ENCODE data around the gene ZNF641. TPM values are rescaled to one million over a fixed set of nuclear protein-coding genes. Genes with fewer than 3 reads are reported as not detected.

ZNF641 gene
- total RNA-seq, 3 donors from 2014 or later (not counting 1 experiment from before 2014, with no cell fraction given), result 44.0 to 51.4 (median 48.8) TPM

DNA sequence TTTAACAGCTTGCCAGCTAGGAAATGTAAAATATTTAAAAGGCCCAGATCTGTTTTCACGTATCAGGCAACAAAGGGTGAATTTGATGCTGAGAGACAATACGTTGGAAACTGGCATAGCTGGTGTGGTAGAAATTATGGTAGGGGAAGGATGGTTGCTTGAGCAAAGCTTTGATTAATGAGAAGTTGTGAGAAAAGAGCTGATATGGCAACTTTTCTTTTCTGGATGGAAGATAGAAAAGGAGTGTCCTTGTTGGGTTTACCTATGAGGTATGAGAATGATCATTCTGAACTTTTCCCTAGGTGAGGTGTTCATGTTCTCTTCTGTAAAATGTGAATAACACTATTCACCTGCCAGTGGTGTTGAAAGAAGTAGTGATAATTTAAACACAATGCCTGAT is 34.2 kb downstream of the ZNF641 start:
- Mint-ChIP-seq H3K9me3 (peaks cover 0 to 7% of the 10 kb centered on the region in 2 donors), H3K4me1 (no peaks in the 10 kb centered on the region), H3K27ac (no peak overlapping the region), H3K36me3 (no peaks in the 10 kb centered on the region), H3K4me3 (no peak overlapping the region), H3K27me3 (ENCODE audit: low read depth in 2 of 2) (peaks cover 0 to 21% of the 10 kb centered on the region in 2 donors)
- no peak overlapping the region for H3K4me3 ChIP-seq (ENCODE audit: low read length)
- ATAC-seq, result no peak
- H3K9me3 ChIP-seq (ENCODE audit: control insufficient read depth, insufficient read depth, low read length), result peaks cover 2% of the 10 kb centered on the region
- no peak overlapping the region for H3K27ac ChIP-seq (ENCODE audit: low read length)
- no peaks in the 10 kb centered on the region for H3K27me3 ChIP-seq (ENCODE audit: control insufficient read depth, insufficient read depth, low read length)
- 80% methylated on average over 2 of the region's 2 CpGs for WGBS (ENCODE audit: insufficient coverage)
- no peaks in the 10 kb centered on the region for H3K36me3 ChIP-seq (ENCODE audit: control insufficient read depth, insufficient read depth, low read length)
- TF ChIP-seq, protein P1, sequence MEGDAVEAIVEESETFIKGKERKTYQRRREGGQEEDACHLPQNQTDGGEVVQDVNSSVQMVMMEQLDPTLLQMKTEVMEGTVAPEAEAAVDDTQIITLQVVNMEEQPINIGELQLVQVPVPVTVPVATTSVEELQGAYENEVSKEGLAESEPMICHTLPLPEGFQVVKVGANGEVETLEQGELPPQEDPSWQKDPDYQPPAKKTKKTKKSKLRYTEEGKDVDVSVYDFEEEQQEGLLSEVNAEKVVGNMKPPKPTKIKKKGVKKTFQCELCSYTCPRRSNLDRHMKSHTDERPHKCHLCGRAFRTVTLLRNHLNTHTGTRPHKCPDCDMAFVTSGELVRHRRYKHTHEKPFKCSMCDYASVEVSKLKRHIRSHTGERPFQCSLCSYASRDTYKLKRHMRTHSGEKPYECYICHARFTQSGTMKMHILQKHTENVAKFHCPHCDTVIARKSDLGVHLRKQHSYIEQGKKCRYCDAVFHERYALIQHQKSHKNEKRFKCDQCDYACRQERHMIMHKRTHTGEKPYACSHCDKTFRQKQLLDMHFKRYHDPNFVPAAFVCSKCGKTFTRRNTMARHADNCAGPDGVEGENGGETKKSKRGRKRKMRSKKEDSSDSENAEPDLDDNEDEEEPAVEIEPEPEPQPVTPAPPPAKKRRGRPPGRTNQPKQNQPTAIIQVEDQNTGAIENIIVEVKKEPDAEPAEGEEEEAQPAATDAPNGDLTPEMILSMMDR (IDR thresholded peaks at IDR 0.05), result no peak
- DNase-seq, result no peak
- no peaks in the 10 kb centered on the region for H3K4me1 ChIP-seq (ENCODE audit: control insufficient read depth, insufficient read depth, low read length)
- intact Hi-C loops (cut with micrococcal nuclease), result no loop called here

DNA sequence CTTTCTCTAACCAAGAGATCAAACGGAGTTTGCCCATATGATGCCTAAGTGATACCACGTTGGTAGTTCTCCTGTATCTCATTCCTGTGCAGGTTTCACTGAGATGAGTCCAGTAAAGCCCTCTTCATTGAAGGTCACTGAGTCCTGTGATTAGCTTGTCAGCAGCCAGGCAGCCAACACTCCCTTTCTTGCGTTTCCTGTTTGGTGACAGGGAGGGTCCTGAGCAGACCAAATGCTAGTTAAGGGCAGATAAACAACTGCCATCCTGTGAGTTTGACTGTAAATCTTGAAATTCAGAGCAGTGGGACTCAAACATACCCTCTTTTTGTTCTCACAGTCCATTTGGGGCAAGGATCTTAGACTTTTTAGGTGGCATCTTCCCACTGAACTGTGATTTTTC is 39.4 kb downstream of the ZNF641 start:
- H3K36me3 ChIP-seq (ENCODE audit: control insufficient read depth, insufficient read depth, low read length), result no peaks in the 10 kb centered on the region
- H3K4me1 ChIP-seq (ENCODE audit: control insufficient read depth, insufficient read depth, low read length), result no peaks in the 10 kb centered on the region
- peaks cover 2% of the 10 kb centered on the region for H3K9me3 ChIP-seq (ENCODE audit: control insufficient read depth, insufficient read depth, low read length)
- H3K27me3 ChIP-seq (ENCODE audit: control insufficient read depth, insufficient read depth, low read length), result no peaks in the 10 kb centered on the region
- 72% methylated on average over 3 of the region's 3 CpGs for WGBS (ENCODE audit: insufficient coverage)
- H3K27ac ChIP-seq (ENCODE audit: low read length), result no peak overlapping the region
- Mint-ChIP-seq H3K4me3 (no peak overlapping the region), H3K9me3 (peaks cover 0 to 4% of the 10 kb centered on the region in 2 donors), H3K27ac (no peak overlapping the region), H3K36me3 (no peaks in the 10 kb centered on the region), H3K27me3 (ENCODE audit: low read depth in 2 of 2) (peaks cover 5 to 6% of the 10 kb centered on the region in 2 donors), H3K4me1 (no peaks in the 10 kb centered on the region)
- ATAC-seq, result no peak
- H3K4me3 ChIP-seq (ENCODE audit: low read length), result no peak overlapping the region
- intact Hi-C loops (cut with micrococcal nuclease), result no loop called here
- no peak for DNase-seq
- TF ChIP-seq, protein P1 (IDR thresholded peaks at IDR 0.05), result no peak

DNA sequence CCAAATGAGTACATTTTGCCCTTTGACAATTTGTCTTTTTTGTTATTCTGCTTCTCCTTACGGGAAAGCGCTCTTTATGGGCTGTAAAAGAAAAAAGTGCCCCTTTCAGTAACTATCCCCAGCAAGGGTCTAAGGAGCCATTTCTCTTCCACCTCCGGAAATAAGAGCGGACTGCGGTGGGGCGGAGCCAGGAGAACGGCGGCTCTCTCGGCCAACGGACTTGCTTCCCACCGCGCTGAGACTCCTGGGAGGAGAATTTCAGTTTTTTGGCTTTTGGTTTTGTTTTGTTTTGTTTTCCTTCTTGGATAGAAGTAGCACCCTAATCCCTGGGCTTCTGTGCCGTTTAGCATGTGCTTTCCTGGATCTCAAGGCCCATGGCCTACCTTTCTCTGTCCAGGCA is 43.5 kb downstream of the ZNF641 start:
- H3K27ac Mint-ChIP-seq, result no peak overlapping the region
- Histone ChIP-seq H3K36me3 (ENCODE audit: control insufficient read depth, insufficient read depth, low read length) (no peaks in the 10 kb centered on the region), H3K4me3 (ENCODE audit: low read length) (no peak overlapping the region), H3K4me1 (ENCODE audit: control insufficient read depth, insufficient read depth, low read length) (no peaks in the 10 kb centered on the region), H3K9me3 (ENCODE audit: control insufficient read depth, insufficient read depth, low read length) (no peaks in the 10 kb centered on the region), H3K27me3 (ENCODE audit: control insufficient read depth, insufficient read depth, low read length) (no peaks in the 10 kb centered on the region), H3K27ac (ENCODE audit: low read length) (no peak overlapping the region)
- no peak for ATAC-seq
- no peaks in the 10 kb centered on the region for H3K4me1 Mint-ChIP-seq
- intact Hi-C loops (cut with micrococcal nuclease), result no loop called here
- 96% methylated on average over 13 of the region's 13 CpGs for WGBS (ENCODE audit: insufficient coverage)
- peaks cover 0 to 5% of the 10 kb centered on the region in 2 donors for H3K27me3 Mint-ChIP-seq (ENCODE audit: low read depth in 2 of 2)
- TF ChIP-seq, protein P1 (IDR thresholded peaks at IDR 0.05), result no peak
- H3K4me3 Mint-ChIP-seq, result no peak overlapping the region
- DNase-seq, result no peak
- no peaks in the 10 kb centered on the region for H3K36me3 Mint-ChIP-seq
- H3K9me3 Mint-ChIP-seq, result no peaks in the 10 kb centered on the region

DNA sequence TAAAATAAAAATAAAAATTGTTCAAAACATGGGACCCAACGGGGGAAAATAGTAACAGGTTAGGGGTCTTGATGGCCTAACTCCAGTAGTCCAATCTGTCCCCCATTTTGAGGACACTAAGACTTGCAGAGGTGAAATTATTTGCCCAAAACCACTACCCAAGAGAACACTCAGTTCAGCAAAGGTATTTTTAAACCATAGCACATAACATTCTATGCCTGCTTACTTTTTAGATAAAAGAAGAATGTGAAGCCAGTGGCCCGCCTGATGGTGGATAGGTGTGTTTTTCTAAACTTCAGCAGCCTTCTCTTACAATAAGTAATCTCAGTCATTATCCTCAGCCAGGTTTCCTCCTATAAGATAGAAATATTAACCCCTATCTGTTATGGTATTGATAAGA is 45.5 kb downstream of the ZNF641 start:
- Mint-ChIP-seq H3K36me3 (no peaks in the 10 kb centered on the region), H3K4me3 (no peak overlapping the region)
- WGBS (ENCODE audit: insufficient coverage), result 86% methylated on average over 1 of the region's 2 CpGs

More for the DNA sequence above, 45.5 kb downstream of the ZNF641 start:
- H3K27me3 ChIP-seq (ENCODE audit: control insufficient read depth, insufficient read depth, low read length), result no peaks in the 10 kb centered on the region
- no peak for DNase-seq
- ATAC-seq, result no peak
- no peaks in the 10 kb centered on the region for H3K36me3 ChIP-seq (ENCODE audit: control insufficient read depth, insufficient read depth, low read length)
- H3K4me1 Mint-ChIP-seq, result no peaks in the 10 kb centered on the region
- H3K4me1 ChIP-seq (ENCODE audit: control insufficient read depth, insufficient read depth, low read length), result no peaks in the 10 kb centered on the region
- TF ChIP-seq, protein P1 (IDR thresholded peaks at IDR 0.05), result no peak
- H3K27ac ChIP-seq (ENCODE audit: low read length), result no peak overlapping the region
- no peaks in the 10 kb centered on the region for H3K9me3 ChIP-seq (ENCODE audit: control insufficient read depth, insufficient read depth, low read length)
- intact Hi-C loops (cut with micrococcal nuclease), result no loop called here
- H3K27me3 Mint-ChIP-seq (ENCODE audit: low read depth in 2 of 2), result no peaks in the 10 kb centered on the region
- no peak overlapping the region for H3K27ac Mint-ChIP-seq
- no peaks in the 10 kb centered on the region for H3K9me3 Mint-ChIP-seq
- H3K4me3 ChIP-seq (ENCODE audit: low read length), result no peak overlapping the region
